GM18861 (cell line): ENCODE results near the gene CFAP73.

Source experiments
- ATAC-seq: cut with Tn5 transposase; IDR thresholded peaks from one replicate; pipeline ENCODE4 v1.9.1; 2021; ENCODE audit not compliant: unreplicated experiment

Gene CFAP73

GRCh38 chr12:113163030-113163360, 13.5 kb downstream of the CFAP73 start:
- ATAC-seq = no peak

- no peak for ATAC-seq
Observed at GRCh38 chr12:113164014-113164413, 14.5 kb downstream of the CFAP73 start.

GRCh38 chr12:113165521-113166450, 16.3 kb downstream of the CFAP73 start:
- ATAC-seq = no peak

GRCh38 chr12:113167868-113168267, 18.3 kb downstream of the CFAP73 start:
- ATAC-seq = no peak

DNA sequence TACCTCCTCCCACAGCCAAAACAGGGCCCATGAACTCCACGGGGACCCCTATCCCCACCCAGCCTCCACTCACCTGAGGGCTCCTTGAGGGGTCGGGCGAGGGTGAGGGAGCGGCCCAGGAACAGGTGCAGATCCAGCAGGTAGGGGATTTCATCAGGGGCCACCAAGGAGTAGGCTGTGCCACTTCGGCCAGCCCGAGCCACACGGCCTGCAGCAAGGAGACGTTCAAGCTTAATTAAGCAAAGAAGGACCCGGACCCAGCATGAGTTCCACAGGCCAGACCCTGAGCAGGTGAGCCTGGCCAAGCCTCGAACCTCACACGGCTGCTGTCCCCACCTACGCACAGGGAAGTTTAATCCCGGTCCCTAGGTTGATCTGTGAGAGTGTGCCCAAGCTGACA, 20.2 kb downstream of the CFAP73 start:
- ATAC-seq = no peak

DNA sequence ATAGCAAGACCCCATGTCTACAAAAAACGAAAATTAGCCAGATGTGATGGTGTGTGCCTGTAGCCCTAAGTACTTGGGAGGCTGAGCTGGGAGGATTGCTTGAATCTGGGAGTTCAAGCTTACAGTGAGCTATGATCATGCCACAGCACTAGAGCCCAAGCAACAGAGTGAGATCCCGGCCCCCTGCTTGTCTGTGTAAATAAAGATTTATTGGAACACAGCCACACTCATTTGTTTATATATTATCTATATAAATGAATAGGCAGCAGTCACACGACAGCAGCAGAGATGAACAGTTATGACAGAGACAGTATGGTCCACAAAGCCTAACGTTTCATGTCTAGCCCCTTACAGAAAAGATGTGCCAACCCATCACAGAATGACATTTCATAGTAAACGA, 20.9 kb downstream of the CFAP73 start:
- ATAC-seq = no peak

- ATAC-seq = no peak
Observed at GRCh38 chr12:113170926-113171325, 21.4 kb downstream of the CFAP73 start.

DNA sequence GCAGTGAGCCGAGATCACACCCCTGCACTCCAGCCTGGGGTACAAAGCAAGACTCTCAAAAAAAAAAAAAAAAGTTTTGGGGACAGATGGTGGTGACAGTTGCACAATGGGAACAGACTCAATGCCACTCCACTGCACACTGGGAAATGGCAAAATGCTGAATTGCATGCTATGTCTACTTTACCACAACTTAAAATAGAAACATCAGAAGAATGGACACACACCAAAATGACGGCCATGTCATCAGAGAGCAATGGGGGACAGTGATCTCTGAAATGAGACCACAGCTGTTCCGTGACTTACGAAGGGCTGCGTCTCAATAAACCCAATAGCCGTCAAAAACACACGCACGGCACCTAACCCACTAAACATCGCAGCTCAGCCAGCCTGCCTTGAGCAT, 22.0 kb downstream of the CFAP73 start:
- ATAC-seq = no peak

DNA sequence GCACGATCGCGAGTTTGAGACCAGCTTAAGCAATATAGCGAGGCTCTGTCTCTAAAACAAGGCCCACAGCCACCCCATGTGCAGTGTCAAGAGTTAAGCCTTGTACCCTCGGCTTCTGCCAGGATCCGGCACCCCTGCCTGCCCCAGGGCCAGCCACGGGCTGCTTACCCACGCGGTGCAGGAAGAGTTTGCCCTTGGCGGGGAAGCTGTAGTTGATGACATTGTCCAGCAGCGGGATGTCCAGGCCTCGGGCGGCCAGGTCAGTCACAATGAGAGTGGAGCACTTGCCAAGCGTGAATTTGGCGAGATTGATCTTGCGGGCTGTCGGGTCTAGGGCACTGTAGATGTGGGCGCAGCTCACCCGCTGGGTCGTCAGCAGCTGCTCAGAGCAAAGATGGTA, 22.7 kb downstream of the CFAP73 start:
- no peak for ATAC-seq

GRCh38 chr12:113173081-113173698, 23.7 kb downstream of the CFAP73 start:
- ATAC-seq = peak; percentile 60

DNA sequence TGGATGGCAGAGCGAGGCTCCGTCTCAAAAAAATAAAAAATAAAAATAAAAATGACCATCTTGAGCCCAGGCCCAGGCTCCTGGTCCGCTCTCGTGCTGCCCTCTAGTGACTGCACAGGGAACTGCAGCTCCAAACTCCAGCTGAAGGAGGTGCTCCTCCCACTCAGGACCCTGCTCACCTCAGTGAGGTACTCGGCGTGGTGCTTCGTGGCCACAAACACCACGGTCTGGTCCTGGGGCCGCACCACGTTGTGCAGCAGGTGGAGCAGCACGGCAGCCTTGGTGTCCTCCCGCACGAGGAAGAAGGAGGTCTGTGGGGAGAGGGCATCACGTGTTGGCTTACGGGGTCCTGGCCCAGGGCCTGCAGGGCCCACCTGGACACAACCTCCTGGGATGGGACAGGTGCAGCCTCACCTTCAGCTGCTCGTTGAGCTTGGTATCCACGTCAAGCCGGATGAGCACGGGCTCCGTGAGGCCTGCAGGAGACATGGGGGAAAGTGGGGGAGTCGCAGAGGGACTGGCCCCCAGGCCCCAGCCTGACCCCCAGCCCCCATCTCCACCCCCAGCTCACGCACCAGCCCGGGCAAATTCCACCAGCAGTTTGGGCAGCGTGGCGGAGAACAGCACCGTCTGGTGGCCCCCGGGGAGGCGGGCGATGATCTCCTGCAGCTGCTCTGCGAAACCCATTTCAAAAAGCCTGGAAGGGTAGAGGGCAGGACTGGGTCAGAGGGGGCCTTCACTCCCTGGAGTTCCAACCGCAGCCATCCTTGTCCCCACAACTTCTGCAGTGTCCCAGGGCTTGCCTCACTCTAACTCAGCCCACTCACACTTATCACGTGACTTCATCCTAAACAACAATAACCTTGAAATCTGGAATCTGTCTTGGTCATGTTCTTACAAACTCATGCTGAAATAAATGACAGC, 25.2 kb downstream of the CFAP73 start:
- ATAC-seq = no peak

- no peak for ATAC-seq
Observed at GRCh38 chr12:113179023-113179422, 29.5 kb downstream of the CFAP73 start.

GRCh38 chr12:113180333-113180732, 30.8 kb downstream of the CFAP73 start:
- no peak for ATAC-seq

- no peak for ATAC-seq
Observed at GRCh38 chr12:113181975-113182374, 32.5 kb downstream of the CFAP73 start.

DNA sequence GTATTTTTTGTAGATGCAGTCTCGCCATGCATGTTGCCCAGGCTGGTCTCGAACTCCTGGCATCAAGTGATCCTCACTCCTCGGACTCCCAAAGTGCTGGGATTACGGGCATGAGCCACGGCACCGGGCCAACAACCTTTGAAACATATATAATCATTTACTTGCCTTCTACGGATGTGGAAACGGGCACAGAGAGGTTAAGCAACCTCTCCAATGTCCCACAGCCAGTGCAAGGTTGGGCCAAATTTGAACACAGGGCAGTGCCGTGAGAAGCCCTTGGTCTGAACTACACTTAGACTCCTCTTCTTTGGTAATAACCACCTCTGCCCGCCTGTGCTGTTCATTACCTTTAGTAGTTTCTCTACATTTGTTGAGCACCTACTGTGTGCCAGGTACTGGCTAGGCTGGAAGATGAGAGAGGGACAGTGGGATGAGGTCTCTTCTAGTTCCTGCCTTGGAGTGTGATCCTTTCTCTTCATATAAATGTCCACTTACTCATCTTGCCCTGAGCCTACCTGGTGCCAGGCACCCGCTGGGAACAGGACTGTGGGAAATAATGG, 33.6 kb downstream of the CFAP73 start:
- ATAC-seq = no peak

GRCh38 chr12:113184098-113184899, 34.8 kb downstream of the CFAP73 start:
- ATAC-seq = peak; percentile 42

DNA sequence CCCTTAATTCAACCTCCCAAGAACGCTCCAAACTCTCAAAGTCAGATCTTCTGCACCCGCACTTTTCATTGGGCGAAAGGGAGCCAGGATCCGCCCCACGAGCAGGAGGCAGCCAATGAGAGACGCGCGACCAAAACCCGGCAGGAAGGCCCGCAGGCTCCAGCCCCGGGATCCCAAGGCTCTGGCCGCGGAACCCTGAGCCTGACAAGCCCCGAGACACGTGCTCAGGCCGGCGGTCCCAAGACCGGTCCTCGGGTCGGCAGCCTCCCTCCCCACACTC, 35.3 kb downstream of the CFAP73 start:
- peak; percentile 58 for ATAC-seq

- peak; percentile 34 for ATAC-seq
Observed at GRCh38 chr12:113185180-113186032, 35.9 kb downstream of the CFAP73 start, which contains the start of the genes DDX54 and RITA1. DDX54 (minus strand) TSS chr12:113185478; CDS start chr12:113185451, 27 bp downstream. RITA1 (plus strand) TSS chr12:113185721; CDS start chr12:113186747, 1,026 bp downstream.

DNA sequence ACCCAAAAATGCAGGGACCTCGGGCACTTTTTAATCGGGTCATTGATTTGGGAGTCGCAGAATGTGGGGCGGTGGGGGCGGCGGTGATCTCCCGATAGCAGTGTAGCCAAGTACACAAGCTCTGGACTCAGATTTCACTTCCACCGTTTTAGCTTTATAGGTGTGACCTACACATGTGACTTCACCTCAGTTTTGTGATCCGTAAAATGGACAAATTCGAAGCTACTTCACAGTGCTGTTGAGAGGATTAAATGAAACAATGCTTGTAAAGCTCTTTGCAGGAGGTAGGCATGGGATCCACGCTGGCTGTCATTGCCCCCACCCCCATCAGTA, 36.5 kb downstream of the CFAP73 start:
- ATAC-seq = no peak
